Limb (tissue), 2 donors: ENCODE results near the gene CCDC93.

ENCODE experiments used
- DNase-seq, 2 donors: peaks; one replicate each; pipeline ENCODE4 v3.0.0-alpha.2; 2016; ENCODE audit errors: extremely low spot score in 2 of 2

Gene CCDC93

DNA sequence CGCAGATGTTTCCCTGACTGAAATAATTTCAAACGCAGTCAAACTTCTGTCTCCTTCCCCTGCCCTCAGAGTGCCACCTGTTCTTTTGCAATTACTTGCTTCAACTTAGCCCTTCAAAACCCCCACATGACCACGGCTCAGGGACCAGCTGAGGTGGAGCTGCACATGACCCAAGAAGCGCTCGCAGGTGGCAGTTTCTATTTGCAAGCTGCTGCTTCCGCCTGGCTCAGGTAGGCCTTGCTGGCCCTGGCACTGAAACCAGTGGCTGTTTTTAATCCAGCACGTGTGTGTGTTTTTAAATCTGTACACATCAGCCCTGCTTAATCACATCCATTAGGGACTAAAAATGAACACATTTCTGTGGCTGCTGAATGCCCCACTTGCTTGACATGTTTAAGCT lies 95.3 kb downstream of the CCDC93 start:
- no peak for DNase-seq

GRCh38 chr2:117917223-117917917 lies 96.5 kb downstream of the CCDC93 start:
- no peak for DNase-seq

DNA sequence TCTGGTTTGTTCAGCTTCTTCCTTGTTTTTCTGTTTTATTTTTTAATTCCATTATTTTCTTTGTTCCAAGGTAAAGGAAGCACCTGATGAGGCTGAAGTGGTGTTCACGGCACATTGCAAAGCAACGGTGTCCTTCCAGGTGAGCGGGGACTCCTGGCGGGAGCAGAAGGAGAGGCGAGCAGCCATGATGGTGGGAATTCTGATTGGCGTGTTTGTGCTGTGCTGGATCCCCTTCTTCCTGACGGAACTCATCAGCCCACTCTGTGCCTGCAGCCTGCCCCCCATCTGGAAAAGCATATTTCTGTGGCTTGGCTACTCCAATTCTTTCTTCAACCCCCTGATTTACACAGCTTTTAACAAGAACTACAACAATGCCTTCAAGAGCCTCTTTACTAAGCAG lies 110.9 kb downstream of the CCDC93 start:
- no peak for DNase-seq

GRCh38 chr2:117888897-117889296 lies 125.0 kb downstream of the CCDC93 start:
- no peak for DNase-seq

GRCh38 chr2:117885308-117885707 lies 128.6 kb downstream of the CCDC93 start:
- DNase-seq = no peak

GRCh38 chr2:117879003-117879402 lies 134.9 kb downstream of the CCDC93 start:
- no peak for DNase-seq

GRCh38 chr2:117875786-117876185 lies 138.1 kb downstream of the CCDC93 start:
- no peak for DNase-seq
